HEK293 (cell line): Measurements from ENCODE around the gene DNAJC21.

ENCODE experiments used
- CTCF ChIA-PET: fragments of 350-600 bp; formaldehyde crosslinking; extraction: SDS; loops from one replicate; lab custom pipeline; 2021; ENCODE audit warnings: antibody characterized with exemption; lab: Yijun Ruan, JAX
- POLR2A ChIA-PET: fragments of 300-600 bp; formaldehyde crosslinking; extraction: SDS; loops from one replicate; lab custom pipeline; 2020; ENCODE audit warnings: antibody characterized with exemption, inconsistent platforms; lab: Yijun Ruan, JAX
- H3K27ac ChIP-seq: fragments of 200-500 bp; sonication (Bioruptor generic); 2 replicates; pipeline ENCODE4 v1.5.1; 2014; ENCODE audit warnings: low read depth, low read length, control low read depth, inconsistent platforms; ENCODE audit errors: extremely low read depth
- H3K36me3 ChIP-seq, 2 experiments: fragments of 200-500 bp in 1 of 2; sonication (Bioruptor generic) in 1 of 2; 1 replicate in 1 of 2; 2 replicates in 1 of 2; pipeline ENCODE4 v1.5.1; 2014 to 2017; ENCODE audit warnings: inconsistent platforms in 2 of 2, low read length in 2 of 2; ENCODE audit not compliant: control insufficient read depth in 2 of 2, insufficient read depth in 1 of 2
- H3K4me1 ChIP-seq: fragments of 200-500 bp; sonication (Bioruptor generic); 2 replicates; pipeline ENCODE4 v1.5.1; 2014; ENCODE audit warnings: mild to moderate bottlenecking, low read length, inconsistent platforms; ENCODE audit not compliant: control insufficient read depth, insufficient read depth
- H3K4me3 ChIP-seq: 2 replicates; pipeline ENCODE4 v1.5.1; 2011; ENCODE audit warnings: low read depth, mild to moderate bottlenecking, control low read depth, low read length, moderate library complexity
- H3K9me3 ChIP-seq: fragments of 200-500 bp; sonication (Bioruptor generic); 2 replicates; pipeline ENCODE4 v1.5.1; 2014; ENCODE audit warnings: low read depth, low read length, inconsistent platforms; ENCODE audit not compliant: control insufficient read depth, insufficient read depth
- ATF2 ChIP-seq: fragments of 450-650 bp; formaldehyde crosslinking; IDR thresholded peaks from 2 replicates; pipeline ENCODE4 v1.5.1; 2016; ENCODE audit warnings: missing biosample characterization, missing genetic modification characterization, low read depth
- EGR2 ChIP-seq: fragments of 450-650 bp; formaldehyde crosslinking; IDR thresholded peaks from 2 replicates; pipeline ENCODE4 v1.5.1; 2016; ENCODE audit warnings: low read depth, missing biosample characterization, missing genetic modification characterization
- KLF10 ChIP-seq: fragments of 450-650 bp; IDR thresholded peaks from 2 replicates; pipeline ENCODE4 v1.5.1; 2018; ENCODE audit warnings: missing biosample characterization, mild to moderate bottlenecking, missing genetic modification characterization
- OSR2 ChIP-seq: fragments of 450-650 bp; formaldehyde crosslinking; IDR thresholded peaks from 2 replicates; pipeline ENCODE4 v1.5.1; 2016; ENCODE audit warnings: missing biosample characterization, missing genetic modification characterization
- PRDM6 ChIP-seq: fragments of 450-650 bp; formaldehyde crosslinking; IDR thresholded peaks from 2 replicates; pipeline ENCODE4 v1.5.1; 2017; ENCODE audit warnings: missing biosample characterization, missing genetic modification characterization
- ZBTB17 ChIP-seq: fragments of 450-650 bp; formaldehyde crosslinking; IDR thresholded peaks from 2 replicates; pipeline ENCODE4 v1.5.1; 2016; ENCODE audit warnings: missing biosample characterization, missing genetic modification characterization
- ZBTB44 ChIP-seq: fragments of 450-650 bp; IDR thresholded peaks from 2 replicates; pipeline ENCODE4 v1.5.1; 2018; ENCODE audit warnings: missing biosample characterization, mild to moderate bottlenecking, missing genetic modification characterization
- ZBTB6 ChIP-seq: fragments of 450-650 bp; formaldehyde crosslinking; IDR thresholded peaks from 2 replicates; pipeline ENCODE4 v1.5.1; 2017; ENCODE audit warnings: missing biosample characterization, missing genetic modification characterization
- ZFP69B ChIP-seq: fragments of 450-650 bp; formaldehyde crosslinking; IDR thresholded peaks from 2 replicates; pipeline ENCODE4 v1.5.1; 2016; ENCODE audit warnings: missing biosample characterization, missing genetic modification characterization
- ZNF114 ChIP-seq: fragments of 450-650 bp; formaldehyde crosslinking; IDR thresholded peaks from 2 replicates; pipeline ENCODE4 v1.5.0; 2017; ENCODE audit warnings: missing biosample characterization, missing genetic modification characterization
- ZNF391 ChIP-seq: fragments of 450-650 bp; formaldehyde crosslinking; IDR thresholded peaks from 2 replicates; pipeline ENCODE4 v1.5.1; 2016; ENCODE audit warnings: low read depth, missing biosample characterization, missing genetic modification characterization, borderline replicate concordance
- ZNF488 ChIP-seq: fragments of 450-650 bp; formaldehyde crosslinking; IDR thresholded peaks from 2 replicates; pipeline ENCODE4 v1.5.1; 2016; ENCODE audit warnings: missing biosample characterization, missing genetic modification characterization
- ZNF521 ChIP-seq: fragments of 450-650 bp; formaldehyde crosslinking; IDR thresholded peaks from 2 replicates; pipeline ENCODE4 v1.5.1; 2017; ENCODE audit warnings: missing biosample characterization, mild to moderate bottlenecking, missing genetic modification characterization
- ZNF530 ChIP-seq: fragments of 450-650 bp; formaldehyde crosslinking; IDR thresholded peaks from 2 replicates; pipeline ENCODE4 v1.5.1; 2016; ENCODE audit warnings: low read depth, missing biosample characterization, missing genetic modification characterization
- ZNF548 ChIP-seq: fragments of 450-650 bp; formaldehyde crosslinking; IDR thresholded peaks from 2 replicates; pipeline ENCODE4 v1.5.1; 2016; ENCODE audit warnings: missing biosample characterization, missing genetic modification characterization
- ZNF629 ChIP-seq: fragments of 450-650 bp; formaldehyde crosslinking; IDR thresholded peaks from 2 replicates; pipeline ENCODE4 v1.5.1; 2017; ENCODE audit warnings: missing biosample characterization, missing genetic modification characterization
- ZNF645 ChIP-seq: fragments of 450-650 bp; formaldehyde crosslinking; IDR thresholded peaks from 2 replicates; pipeline ENCODE4; 2016; ENCODE audit warnings: missing biosample characterization, missing genetic modification characterization
- ZNF768 ChIP-seq: fragments of 450-650 bp; formaldehyde crosslinking; IDR thresholded peaks from 2 replicates; pipeline ENCODE4 v1.5.1; 2018; ENCODE audit warnings: missing biosample characterization, mild to moderate bottlenecking, missing genetic modification characterization

Gene DNAJC21

GRCh38 chr5:34977934-34978613 lies 48.7 kb downstream of the DNAJC21 start:
- Histone ChIP-seq H3K27ac (no peak overlapping the region), H3K9me3 (no peaks in the 10 kb centered on the region), H3K4me1 (no peaks in the 10 kb centered on the region), H3K4me3 (no peak overlapping the region), H3K36me3 (no peaks in the 10 kb centered on the region)
- ChIA-PET CTCF (interaction anchor here (0.6 to 1.8 kb wide), 5 partner anchors 19 to 1017 kb away, joined by 3 to 5 read pairs (median 3); no protein-coding TSS in a partner anchor), POLR2A (no interaction called here)
- TF ChIP-seq ZBTB44 (tag by site-specific recombination) (no peak), ZNF548 (tag by site-specific recombination) (no peak), ATF2 (tag by site-specific recombination) (no peak), ZBTB6 (tag by site-specific recombination) (no peak), OSR2 (tag by site-specific recombination) (no peak), PRDM6 (tag by site-specific recombination) (no peak), ZBTB17 (no peak), ZNF629 (tag by site-specific recombination) (no peak), EGR2 (tag by site-specific recombination) (no peak), ZFP69B (tag by site-specific recombination) (no peak), ZNF530 (tag by site-specific recombination) (no peak), ZNF114 (tag by site-specific recombination) (no peak), ZNF645 (tag by site-specific recombination) (no peak), ZNF521 (tag by site-specific recombination) (no peak), KLF10 (no peak), ZNF488 (no peak), ZNF768 (tag by site-specific recombination) (no peak), ZNF391 (tag by site-specific recombination) (no peak)
